Measurements from ENCODE around the gene IGF2BP2. TPM values are rescaled to one million over a fixed set of nuclear protein-coding genes. Genes with fewer than 3 reads are reported as not detected.

The IGF2BP2 gene
- total RNA-seq, 2 donors from 2014 or later: 143 to 162 TPM

- Mint-ChIP-seq H3K27me3 (ENCODE audit: insufficient read depth) (no peaks in the 10 kb centered on the region), H3K9me3 (no peaks in the 10 kb centered on the region), H3K4me3 (no peak overlapping the region), H3K27ac (no peak overlapping the region), H3K4me1 (no peaks in the 10 kb centered on the region), H3K36me3 (ENCODE audit: low read depth) (peaks cover 25% of the 10 kb centered on the region)
- Histone ChIP-seq H3K9me3 (ENCODE audit: control insufficient read depth, low read length) (no peaks in the 10 kb centered on the region), H3K27ac (ENCODE audit: low read depth, low read length) (no peak overlapping the region), H3K4me1 (ENCODE audit: control insufficient read depth, insufficient read depth, low read length) (no peaks in the 10 kb centered on the region), H3K4me3 (ENCODE audit: low read length) (no peak overlapping the region), H3K9ac (ENCODE audit: extremely low read depth, low read length, poor library complexity, severe bottlenecking) (no peak overlapping the region), H3K36me3 (ENCODE audit: control insufficient read depth, insufficient read depth, low read length) (peaks cover 29% of the 10 kb centered on the region), H3K27me3 (ENCODE audit: control insufficient read depth, insufficient read depth, low read length, poor library complexity, severe bottlenecking) (no peaks in the 10 kb centered on the region)
- DNase-seq: no peak
- no peak for TF ChIP-seq CTCF (conservative IDR thresholded peaks at IDR 0.05)
- 96 to 97% methylated on average over 3 of the region's 4 CpGs for WGBS, 2 experiments (ENCODE audit: insufficient coverage in 1 of 2, insufficient read length in 1 of 2)
Measured at GRCh38 chr3:185595526-185595925, 229.3 kb downstream of the IGF2BP2 start.

- 90 to 92% methylated on average over 2 to 3 of the region's 3 CpGs for WGBS, 2 experiments (ENCODE audit: insufficient coverage in 1 of 2, insufficient read length in 1 of 2)
- H3K4me1 Mint-ChIP-seq: peaks cover 1% of the 10 kb centered on the region
- peaks cover 14% of the 10 kb centered on the region for H3K36me3 Mint-ChIP-seq (ENCODE audit: low read depth)
- H3K9me3 ChIP-seq (ENCODE audit: control insufficient read depth, low read length): no peaks in the 10 kb centered on the region
- no peaks in the 10 kb centered on the region for H3K27me3 Mint-ChIP-seq (ENCODE audit: insufficient read depth)
- no peak overlapping the region for H3K4me3 Mint-ChIP-seq
- H3K27ac ChIP-seq (ENCODE audit: low read depth, low read length): no peak overlapping the region
- no peaks in the 10 kb centered on the region for H3K9me3 Mint-ChIP-seq
- H3K4me3 ChIP-seq (ENCODE audit: low read length): no peak overlapping the region
- H3K36me3 ChIP-seq (ENCODE audit: control insufficient read depth, insufficient read depth, low read length): peaks cover 27% of the 10 kb centered on the region
- no peaks in the 10 kb centered on the region for H3K4me1 ChIP-seq (ENCODE audit: control insufficient read depth, insufficient read depth, low read length)
- TF ChIP-seq CTCF (conservative IDR thresholded peaks at IDR 0.05): no peak
- no peak overlapping the region for H3K27ac Mint-ChIP-seq
- no peaks in the 10 kb centered on the region for H3K27me3 ChIP-seq (ENCODE audit: control insufficient read depth, insufficient read depth, low read length, poor library complexity, severe bottlenecking)
- no peak for DNase-seq
- no peak overlapping the region for H3K9ac ChIP-seq (ENCODE audit: extremely low read depth, low read length, poor library complexity, severe bottlenecking)
Measured at GRCh38 chr3:185594073-185594472, 230.8 kb downstream of the IGF2BP2 start.

Small RNAs within 50 kb of the gene (microRNA-seq; reads per million reads assigned to microRNA genes)
- gene MIR548AQ (ENCODE audit: borderline microRNAs expressed): not detected

Other genes with a start within 250 kb of the IGF2BP2 start
- gene SENP2, start 238.7 kb downstream of the IGF2BP2 start, total RNA-seq: 10 to 100 TPM; 44.6 to 46.4 TPM
- gene TRA2B, start 113.0 kb upstream of the IGF2BP2 start, total RNA-seq: 100 to 1,000 TPM; 222 to 230 TPM

Data from endodermal cell (in vitro differentiated cells).